ENCODE measurements around the gene AFF3.

DNA sequence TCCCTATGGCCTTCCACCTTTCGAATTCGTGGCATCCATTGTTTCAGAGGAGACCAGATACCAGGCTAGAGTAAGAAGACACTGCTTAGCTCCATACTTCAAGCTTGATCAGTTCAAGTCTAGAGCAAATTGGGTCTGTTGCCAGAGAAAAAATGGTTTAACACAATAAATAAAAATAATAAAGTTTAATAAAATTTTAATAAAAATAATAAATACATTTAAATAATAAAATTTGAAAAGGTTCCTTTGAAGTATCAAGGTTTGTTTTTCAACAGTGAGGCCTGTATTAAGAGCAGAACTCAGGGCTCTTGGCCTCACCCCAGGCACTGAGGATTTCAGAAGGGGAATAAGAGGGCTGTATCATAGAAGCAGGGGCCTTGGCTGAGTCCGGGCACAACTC lies 547.0 kb downstream of the AFF3 start:
- TF ChIP-seq ZFP30 (CRISPR knock-in tag; IDR thresholded peaks at IDR 0.05) (no peak), ISL1 (CRISPR knock-in tag; IDR thresholded peaks at IDR 0.05) (no peak), ZFP3 (CRISPR knock-in tag; IDR thresholded peaks at IDR 0.05) (no peak), ZC3H10 (CRISPR knock-in tag; IDR thresholded peaks at IDR 0.05) (no peak), ZNF8 (CRISPR knock-in tag; IDR thresholded peaks at IDR 0.05) (no peak), ZNF70 (CRISPR knock-in tag; IDR thresholded peaks at IDR 0.05) (no peak), RARB (CRISPR knock-in tag; IDR thresholded peaks at IDR 0.05) (no peak), CREB5 (CRISPR knock-in tag; IDR thresholded peaks at IDR 0.05; ENCODE audit: low read depth) (no peak)
- TF ChIP-seq, protein P1, sequence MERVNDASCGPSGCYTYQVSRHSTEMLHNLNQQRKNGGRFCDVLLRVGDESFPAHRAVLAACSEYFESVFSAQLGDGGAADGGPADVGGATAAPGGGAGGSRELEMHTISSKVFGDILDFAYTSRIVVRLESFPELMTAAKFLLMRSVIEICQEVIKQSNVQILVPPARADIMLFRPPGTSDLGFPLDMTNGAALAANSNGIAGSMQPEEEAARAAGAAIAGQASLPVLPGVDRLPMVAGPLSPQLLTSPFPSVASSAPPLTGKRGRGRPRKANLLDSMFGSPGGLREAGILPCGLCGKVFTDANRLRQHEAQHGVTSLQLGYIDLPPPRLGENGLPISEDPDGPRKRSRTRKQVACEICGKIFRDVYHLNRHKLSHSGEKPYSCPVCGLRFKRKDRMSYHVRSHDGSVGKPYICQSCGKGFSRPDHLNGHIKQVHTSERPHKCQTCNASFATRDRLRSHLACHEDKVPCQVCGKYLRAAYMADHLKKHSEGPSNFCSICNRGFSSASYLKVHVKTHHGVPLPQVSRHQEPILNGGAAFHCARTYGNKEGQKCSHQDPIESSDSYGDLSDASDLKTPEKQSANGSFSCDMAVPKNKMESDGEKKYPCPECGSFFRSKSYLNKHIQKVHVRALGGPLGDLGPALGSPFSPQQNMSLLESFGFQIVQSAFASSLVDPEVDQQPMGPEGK (CRISPR knock-in tag; IDR thresholded peaks at IDR 0.05; ENCODE audit: borderline replicate concordance): no peak
- TF ChIP-seq, protein P2, sequence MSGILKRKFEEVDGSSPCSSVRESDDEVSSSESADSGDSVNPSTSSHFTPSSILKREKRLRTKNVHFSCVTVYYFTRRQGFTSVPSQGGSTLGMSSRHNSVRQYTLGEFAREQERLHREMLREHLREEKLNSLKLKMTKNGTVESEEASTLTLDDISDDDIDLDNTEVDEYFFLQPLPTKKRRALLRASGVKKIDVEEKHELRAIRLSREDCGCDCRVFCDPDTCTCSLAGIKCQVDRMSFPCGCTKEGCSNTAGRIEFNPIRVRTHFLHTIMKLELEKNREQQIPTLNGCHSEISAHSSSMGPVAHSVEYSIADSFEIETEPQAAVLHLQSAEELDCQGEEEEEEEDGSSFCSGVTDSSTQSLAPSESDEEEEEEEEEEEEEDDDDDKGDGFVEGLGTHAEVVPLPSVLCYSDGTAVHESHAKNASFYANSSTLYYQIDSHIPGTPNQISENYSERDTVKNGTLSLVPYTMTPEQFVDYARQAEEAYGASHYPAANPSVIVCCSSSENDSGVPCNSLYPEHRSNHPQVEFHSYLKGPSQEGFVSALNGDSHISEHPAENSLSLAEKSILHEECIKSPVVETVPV (CRISPR knock-in tag; IDR thresholded peaks at IDR 0.05): no peak

Data from SK-N-SH treated with all-trans-retinoic acid at 6 μM for 48 hours (cell line).